NCI-H2107 treated with DMSO at 0.1 percent for 48 hours (cell line): Measurements from ENCODE around the gene OR6S1.
"Not testable (repeated sequence)": the region's sequence is repeated elsewhere in the genome, so short reads cannot be mapped to it uniquely, and the experiment has no call there.

Experiments
- DNase-seq: peaks from one replicate; lab custom pipeline; 2025; ENCODE audit not compliant: unreplicated experiment; lab: John Stamatoyannopoulos, UW

OR6S1 gene

DNA sequence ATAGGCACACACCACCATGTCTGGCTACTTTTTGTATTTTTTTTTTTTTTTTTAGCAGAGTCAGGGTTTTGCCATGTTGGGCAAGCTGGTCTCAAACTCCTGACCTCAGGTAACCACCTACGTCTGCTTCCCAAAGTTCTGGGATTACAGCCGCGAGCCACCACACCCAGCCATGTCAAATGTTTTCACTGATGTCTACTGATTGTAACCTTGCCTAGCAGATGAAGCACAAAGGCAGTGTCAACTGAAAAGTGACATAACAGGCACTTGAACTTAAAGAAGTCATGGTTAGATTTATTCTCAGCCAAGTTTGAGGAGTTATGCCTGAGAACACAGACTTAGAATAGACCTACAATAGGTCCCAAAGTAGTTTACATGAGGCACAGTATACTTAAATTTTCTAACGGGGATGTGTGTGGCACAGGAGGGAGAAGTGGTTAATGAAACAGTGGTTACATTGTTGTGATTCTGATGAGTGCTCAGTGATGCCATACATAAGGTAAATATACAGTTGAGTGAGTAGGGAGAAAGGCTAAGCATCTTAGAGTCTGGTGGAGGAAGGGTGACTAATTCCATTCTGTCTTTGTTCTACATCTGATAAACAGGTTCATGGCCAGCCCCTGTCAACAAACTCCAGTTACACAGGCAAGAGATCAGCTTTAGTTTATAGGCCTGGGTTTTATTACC is 30.2 kb upstream of the OR6S1 start:
- DNase-seq, result no peak

DNA sequence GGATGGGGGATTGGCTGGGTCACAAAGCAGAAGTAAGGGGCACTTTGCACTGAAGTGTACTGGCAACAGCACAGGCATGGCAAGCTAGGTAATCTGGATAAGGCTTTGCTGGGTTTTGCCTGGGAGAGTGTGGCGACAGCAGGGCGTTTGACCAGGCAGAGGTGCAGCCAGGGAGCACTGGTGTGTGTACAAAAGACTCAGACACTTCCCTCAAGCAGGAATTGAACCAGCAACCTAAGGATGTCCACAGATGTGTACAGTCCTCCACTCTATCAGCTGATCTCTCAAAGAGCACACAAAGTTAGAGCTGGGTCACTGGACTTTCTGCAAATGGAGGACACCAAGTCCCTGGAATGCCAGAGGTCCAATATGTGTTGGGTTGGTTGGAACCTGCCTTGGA is 27.5 kb upstream of the OR6S1 start:
- no peak for DNase-seq

DNA sequence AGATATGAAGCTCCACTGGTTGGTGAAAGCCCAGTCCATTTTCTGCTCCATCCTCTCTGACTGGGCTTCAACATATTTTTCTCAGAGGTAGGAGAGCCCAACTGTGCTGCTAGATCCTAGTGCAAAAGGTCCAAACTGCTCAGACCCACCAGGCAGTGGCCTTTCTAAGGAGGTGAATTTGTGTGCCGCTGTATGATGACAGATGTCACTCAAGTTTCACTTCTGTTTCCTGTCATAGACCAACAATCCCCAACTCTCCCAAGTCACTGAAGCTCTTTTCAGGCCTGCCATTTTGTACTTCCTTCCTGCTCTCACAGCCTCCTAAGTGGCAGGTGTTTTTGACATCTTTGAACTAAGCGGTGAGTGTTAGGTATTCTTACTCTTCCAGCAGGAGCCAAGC is 26.5 kb upstream of the OR6S1 start:
- DNase-seq, result no peak

- DNase-seq, result not testable (repeated sequence)
These were observed 25.0 kb upstream of the OR6S1 start for GRCh38 chr14:20666400-20666961.

GRCh38 chr14:20662968-20663732 is 21.7 kb upstream of the OR6S1 start:
- no peak for DNase-seq

GRCh38 chr14:20661197-20661596 is 19.7 kb upstream of the OR6S1 start:
- DNase-seq, result no peak

GRCh38 chr14:20659813-20660395 is 18.4 kb upstream of the OR6S1 start:
- DNase-seq, result no peak

- DNase-seq, result no peak
These were observed 17.8 kb upstream of the OR6S1 start for GRCh38 chr14:20659336-20659735.

DNA sequence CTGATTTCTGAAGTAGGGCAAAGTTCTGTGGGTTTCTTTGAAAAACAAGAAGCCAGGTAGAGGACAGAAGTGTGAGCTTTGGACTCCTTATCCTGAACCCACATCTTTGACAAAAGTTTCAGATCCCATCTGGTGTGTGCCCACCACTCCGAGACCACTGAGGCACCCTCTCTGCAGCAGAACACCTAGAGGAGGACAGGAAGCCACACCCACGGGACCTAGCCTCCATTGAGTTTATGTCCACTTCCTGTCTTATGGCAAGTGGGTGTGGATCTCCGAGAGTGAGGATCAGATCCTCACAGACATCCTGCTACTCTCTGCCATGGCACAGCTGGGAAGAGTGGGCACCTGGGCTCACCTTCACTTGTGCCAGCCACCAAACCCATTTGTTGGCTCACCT is 16.8 kb upstream of the OR6S1 start:
- no peak for DNase-seq

DNA sequence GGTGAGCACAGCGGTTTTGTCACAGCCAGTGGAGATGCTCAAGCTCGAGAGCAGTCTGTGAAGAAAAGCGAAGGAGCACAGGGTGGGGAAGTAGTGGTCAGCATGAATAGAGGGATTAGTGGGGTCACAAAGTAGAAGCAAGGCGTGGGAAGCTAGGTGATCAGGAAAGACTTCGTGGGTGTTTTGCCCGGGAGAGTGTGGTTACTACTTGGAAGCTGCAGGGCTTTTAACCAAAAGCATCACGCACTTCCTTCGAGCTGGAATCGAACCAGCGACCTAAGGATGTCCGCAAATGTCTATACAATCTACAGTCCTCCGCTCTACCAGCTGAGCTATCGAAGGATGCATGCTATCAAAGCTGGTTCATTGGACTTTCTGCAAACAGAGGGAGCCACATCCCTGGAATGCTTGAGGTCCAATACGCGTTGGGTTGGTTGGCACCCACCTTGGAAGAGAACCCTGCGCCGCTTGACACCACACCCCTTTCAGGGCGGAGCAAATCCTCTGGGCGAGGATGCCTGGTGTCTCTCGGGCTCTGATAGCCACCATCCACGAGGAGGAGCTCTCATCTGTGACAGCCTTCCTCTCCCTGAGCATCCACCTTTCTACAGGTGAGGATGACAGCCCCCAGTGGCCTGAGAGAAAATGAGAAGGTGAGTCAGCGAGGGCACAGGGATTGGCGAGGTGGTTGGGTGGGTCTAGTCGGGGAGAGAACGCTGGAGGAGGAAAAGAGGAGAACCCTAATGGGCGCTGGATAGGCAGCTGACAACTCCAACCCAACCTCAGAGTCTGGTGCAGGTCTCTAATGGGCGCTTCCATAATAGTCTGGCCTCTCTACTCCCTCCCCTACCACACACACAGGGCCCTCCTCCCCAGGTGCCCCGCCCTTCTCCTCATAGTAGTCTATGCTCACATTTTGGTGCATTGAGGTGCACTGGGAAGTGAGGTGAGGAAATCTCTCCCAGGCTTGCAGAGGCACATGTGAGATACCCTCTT is 16.0 kb upstream of the OR6S1 start:
- DNase-seq, result no peak

- DNase-seq, result no peak
These were observed 14.8 kb upstream of the OR6S1 start for GRCh38 chr14:20656274-20656673.

GRCh38 chr14:20655851-20656250 is 14.4 kb upstream of the OR6S1 start:
- DNase-seq, result no peak

GRCh38 chr14:20652996-20653975 is 11.8 kb upstream of the OR6S1 start:
- DNase-seq, result no peak

DNA sequence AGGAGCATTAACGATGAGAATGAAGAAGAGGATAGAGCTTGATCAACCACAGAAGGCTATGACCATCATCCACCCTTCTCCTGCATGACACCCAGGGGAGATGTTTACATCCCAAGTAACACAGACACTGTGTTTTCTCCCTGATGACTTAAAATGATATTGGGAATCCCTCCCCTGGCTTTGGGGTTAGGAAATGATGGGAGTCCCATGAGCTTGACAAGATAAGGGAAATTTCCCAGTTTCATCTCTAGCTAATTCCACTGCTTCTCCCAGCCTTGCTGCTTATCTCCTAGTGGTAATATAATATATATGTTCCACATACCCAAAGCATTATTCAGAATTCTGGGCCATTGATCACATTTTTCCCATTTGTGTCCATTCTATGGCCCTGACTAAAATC is 4.0 kb upstream of the OR6S1 start:
- no peak for DNase-seq

- DNase-seq, result no peak
These were observed 3.0 kb upstream of the OR6S1 start for GRCh38 chr14:20644520-20644919.

DNA sequence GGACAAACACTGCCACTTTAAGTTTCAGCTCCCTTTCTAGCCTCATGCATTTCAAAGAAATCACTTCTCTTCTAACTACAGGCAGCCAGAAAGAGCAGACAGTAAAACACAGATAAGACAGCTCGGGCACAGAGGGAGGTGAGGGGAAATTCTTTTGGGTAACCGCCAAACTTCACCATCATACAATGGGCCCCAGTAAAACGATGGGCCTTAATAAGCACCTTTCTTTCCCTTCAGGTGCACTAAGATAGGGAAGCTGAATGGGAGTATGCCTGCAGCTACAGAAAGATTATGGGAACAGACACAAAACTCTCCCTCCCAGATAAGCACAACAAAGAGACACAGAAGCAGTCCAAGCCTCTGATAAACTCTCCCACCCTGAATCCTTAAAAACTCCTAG is 1.3 kb upstream of the OR6S1 start:
- DNase-seq, result not testable (repeated sequence)

GRCh38 chr14:20642182-20642581 is 691 bp upstream of the OR6S1 start:
- no peak for DNase-seq

GRCh38 chr14:20632831-20633691 is 8.4 kb downstream of the OR6S1 start:
- DNase-seq, result no peak

GRCh38 chr14:20632448-20632830 is 9.1 kb downstream of the OR6S1 start:
- DNase-seq, result no peak
